GM12892 (cell line): ENCODE results near the gene LTV1.

Source experiments
- DNase-seq: peaks from one replicate; pipeline ENCODE4 v3.0.0; 2011; ENCODE audit not compliant: insufficient read length
- FAIRE-seq: peaks from 2 replicates; lab custom pipeline; 2011; peaks lifted over from hg19 to GRCh38; lab: Jason Lieb, UNC
- POLR2A ChIP-seq: IDR thresholded peaks from 2 replicates; pipeline ENCODE4 v1.6.1; 2011; ENCODE audit warnings: low read depth, low read length, control low read depth
- POLR2AphosphoS5 ChIP-seq: IDR thresholded peaks from 2 replicates; pipeline ENCODE4 v1.6.1; 2011; ENCODE audit warnings: low read depth, low read length, control low read depth
- TAF1 ChIP-seq: IDR thresholded peaks from 2 replicates; pipeline ENCODE4 v1.6.1; 2011; ENCODE audit warnings: low read depth, mild to moderate bottlenecking, control low read depth, low read length, borderline replicate concordance

Gene LTV1

DNA sequence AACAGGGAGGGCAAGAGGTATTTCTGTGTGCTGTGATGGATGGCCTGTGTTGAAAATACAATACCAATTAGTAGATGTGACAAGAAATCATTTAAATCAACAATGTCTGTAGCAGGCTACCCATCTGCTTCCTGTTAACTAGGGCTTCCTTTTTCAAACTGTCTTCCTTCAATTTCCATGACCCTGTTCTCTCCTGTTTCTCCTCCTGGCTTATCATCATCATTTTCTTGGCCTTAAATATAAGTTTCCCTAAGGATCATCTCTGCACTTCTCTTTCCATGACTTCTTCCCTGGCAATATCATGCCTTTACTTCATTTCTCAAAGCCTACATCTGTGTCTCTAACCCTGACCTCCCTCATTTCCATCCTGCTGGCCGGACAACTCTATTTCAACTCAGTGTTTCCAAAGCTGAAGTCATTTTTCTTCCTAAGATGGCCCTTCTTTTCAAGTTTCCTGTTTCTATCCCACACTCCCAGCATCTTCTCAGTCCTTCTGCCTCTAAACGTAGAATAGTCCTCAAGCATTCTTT, 39.3 kb downstream of the LTV1 start:
- DNase-seq = no peak

DNA sequence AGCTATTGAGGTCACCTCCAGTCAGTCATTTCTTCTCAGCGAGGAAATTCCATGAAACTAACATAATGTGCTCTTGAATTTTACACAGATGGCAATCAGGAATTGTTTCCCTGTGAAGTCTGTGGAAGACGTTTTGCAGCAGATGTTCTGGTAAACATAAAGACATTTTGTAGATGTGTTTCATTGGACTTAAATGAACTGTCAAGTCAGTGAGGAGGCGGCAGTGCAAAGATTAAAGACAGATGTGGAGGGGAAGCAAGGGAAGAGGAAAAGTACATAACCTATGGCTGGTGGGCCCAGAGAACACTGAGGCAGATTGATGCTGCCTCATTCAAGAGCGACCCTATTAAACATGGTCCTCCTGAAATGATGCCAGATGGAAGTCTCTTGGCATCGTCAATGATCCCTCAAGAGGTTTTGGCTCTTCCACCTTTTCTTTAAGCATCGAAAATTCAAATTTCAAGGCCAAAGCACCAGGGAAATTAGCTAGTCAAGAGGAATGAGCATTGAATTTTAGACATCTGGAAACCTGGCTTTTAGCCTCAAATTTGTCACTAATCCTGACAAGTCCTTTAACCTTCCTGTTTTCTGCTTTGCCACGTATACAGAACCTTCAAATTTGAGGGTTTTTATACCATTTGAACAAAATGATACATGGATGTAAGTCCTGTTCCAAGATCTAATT, 41.2 kb downstream of the LTV1 start:
- FAIRE-seq = no peak

More for the DNA sequence above, 39.3 kb downstream of the LTV1 start:
- TF ChIP-seq TAF1 (no peak), POLR2AphosphoS5 (no peak), POLR2A (no peak)
- FAIRE-seq = no peak

DNA sequence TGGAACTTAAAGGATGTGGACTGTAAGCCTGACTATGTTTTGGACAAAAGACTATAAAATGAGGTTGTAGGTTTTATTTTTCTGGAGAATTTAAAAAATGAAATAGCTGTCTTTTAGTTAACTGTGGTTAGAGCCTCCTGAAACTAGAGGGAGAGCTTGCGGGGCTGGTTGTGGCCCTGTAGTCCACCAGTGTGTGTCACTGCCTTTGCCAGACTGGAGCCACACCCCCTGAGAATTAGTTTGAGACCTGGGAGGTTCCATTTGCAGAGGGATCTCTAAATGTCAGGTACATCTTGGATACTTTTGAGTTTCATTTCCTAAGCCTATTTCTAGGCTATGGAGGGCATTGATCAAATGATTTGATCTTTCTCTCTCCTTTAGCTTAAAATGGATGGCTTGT, 42.0 kb downstream of the LTV1 start:
- FAIRE-seq (no peak), DNase-seq (no peak)
- TF ChIP-seq POLR2AphosphoS5 = no peak
- no peak for TF ChIP-seq POLR2A
- no peak for TF ChIP-seq TAF1

More for the DNA sequence above, 41.2 kb downstream of the LTV1 start:
- no peak for DNase-seq
- TF ChIP-seq POLR2A (no peak), TAF1 (no peak), POLR2AphosphoS5 (no peak)

DNA sequence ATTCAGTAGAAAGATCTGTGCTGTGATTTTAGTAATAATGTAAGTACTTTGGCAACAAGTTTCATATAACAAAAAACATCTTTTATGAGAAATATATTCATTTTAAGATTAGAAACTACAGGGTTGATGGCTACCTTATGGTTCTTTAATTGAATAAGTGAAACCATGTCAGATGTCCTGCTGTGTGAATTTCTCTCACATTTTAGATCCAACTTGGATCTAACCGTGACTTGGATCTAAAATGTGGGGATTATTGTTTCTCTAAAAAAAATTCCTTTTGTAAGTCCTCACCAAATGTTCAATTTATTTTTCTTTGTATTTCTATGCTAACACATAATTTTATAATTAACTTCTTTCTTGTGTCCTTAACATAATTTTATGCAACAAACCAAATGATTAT, 51.5 kb downstream of the LTV1 start:
- no peak for TF ChIP-seq POLR2AphosphoS5
- TF ChIP-seq POLR2A = no peak
- TF ChIP-seq TAF1 = no peak
- FAIRE-seq (no peak), DNase-seq (no peak)

DNA sequence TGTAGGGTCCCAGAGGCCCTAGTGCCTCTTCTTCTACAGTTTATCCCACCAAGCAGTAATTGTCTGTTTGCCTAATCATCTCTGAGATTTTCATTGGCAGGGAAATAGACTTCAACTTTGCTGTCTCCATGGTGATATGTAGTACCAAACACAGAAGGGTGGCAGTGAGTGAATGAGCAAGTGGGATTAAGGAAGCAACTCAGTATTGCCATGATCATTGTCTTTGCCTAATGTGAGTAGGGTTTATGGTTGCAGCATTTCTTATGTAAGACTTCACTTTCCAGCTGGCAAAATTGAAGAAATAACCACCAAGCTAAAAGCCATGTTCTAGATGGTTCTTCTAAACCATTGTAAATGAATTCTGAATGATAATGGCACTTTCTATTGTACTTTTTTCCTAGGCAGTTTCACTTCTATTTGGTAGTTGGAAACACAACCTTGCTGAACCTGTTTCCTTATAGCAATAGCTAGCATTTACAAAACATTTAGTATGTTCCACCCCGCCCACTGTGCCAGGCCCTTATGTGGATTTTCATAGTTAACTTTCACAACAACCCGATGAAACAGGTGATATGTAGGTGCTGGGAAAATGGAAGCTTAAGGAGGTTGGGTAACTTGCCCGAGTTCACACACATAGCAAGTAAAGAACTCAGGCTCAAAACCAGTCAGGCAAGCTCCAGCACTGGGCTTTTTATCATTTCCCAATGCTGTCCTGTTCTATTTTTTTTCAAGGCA, 53.2 kb downstream of the LTV1 start:
- no peak for TF ChIP-seq TAF1
- no peak for TF ChIP-seq POLR2A
- TF ChIP-seq POLR2AphosphoS5 = no peak
- FAIRE-seq (no peak), DNase-seq (no peak)

DNA sequence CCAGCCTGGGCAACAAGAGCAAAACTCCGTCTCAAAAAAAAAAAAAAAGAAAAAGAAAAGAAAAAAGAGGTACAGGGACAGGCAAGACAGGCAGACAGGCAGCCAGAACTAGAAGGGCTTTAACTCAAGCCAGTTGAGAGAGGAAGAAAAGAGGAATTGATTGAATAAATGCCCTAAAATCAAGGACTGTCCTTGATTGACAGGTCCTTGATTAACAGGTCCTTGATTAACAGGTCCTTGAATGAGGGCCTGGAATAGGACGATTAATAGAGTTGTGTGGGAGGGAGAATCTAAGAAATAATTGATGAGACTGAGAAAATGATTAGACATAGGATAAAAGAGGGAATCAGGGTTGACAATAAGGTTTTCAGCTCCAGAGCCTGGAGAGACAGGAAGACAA, 57.2 kb downstream of the LTV1 start:
- FAIRE-seq = no peak
- TF ChIP-seq POLR2AphosphoS5 (no peak), POLR2A (no peak), TAF1 (no peak)
- DNase-seq = no peak

DNA sequence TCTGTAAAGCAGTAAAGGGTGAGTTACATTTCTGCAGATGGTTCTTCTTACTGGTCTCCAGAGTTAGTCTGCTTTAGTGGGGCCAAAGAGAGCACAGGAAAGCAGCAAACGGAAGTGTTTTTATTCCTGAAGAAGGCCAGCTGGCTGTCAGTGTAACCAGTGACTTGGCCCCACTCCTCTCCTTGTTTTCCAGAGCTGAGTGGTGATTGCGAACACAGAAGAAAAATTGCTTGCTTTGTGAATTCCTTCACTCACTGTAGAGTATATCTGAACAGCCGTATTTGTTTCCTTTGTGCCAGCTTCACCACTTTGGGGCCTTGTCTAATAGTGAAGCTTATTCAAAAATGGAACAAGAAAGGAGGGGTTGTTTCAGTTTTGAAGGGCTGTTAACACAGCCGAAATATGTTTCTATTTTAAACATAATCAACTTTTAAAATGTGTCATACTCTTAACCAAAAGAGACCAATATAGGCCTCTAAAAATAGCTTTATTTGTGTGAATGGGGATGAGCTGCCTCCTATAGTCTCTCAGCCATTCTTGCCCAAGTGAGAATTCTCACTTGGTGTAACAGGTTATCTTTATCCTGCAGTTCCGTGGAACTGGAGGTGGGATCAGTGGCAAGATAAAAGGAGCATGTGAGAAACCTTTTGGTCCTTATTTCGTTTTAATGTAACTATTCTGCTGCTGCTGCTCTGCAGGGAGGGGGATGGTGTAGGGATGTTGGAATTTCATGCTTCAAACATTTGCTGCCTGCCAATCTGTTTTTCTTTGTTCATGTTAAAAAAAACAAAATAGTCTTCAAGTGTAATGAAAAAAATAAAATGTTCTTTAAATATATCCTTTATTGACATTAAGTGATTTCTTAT, 59.0 kb downstream of the LTV1 start:
- peak; percentile 81 for FAIRE-seq
- DNase-seq = peak; percentile 8
- TF ChIP-seq POLR2A (no peak), TAF1 (no peak), POLR2AphosphoS5 (no peak)

DNA sequence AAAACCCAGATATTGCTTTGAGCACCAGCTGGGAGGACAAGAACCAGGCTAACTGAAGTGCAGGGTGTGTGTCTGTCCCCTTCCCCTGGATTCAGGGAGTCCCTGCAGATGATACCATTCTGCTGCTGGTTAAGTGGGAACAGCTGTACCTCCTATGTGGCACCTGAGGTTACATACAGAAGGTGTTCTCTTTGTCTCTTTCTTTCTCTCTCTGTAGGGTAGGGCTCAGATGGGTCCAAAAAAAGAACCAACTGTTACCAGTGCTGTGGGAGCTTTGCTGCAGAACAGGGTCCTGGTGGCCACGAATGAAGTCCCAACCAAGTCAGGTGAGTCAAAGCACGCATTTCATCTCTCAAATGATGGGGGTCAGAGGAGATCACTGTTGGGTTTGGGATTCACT, 59.7 kb downstream of the LTV1 start:
- FAIRE-seq (peak; percentile 61), DNase-seq (no peak)
- no peak for TF ChIP-seq POLR2A
- TF ChIP-seq TAF1 = no peak
- no peak for TF ChIP-seq POLR2AphosphoS5

DNA sequence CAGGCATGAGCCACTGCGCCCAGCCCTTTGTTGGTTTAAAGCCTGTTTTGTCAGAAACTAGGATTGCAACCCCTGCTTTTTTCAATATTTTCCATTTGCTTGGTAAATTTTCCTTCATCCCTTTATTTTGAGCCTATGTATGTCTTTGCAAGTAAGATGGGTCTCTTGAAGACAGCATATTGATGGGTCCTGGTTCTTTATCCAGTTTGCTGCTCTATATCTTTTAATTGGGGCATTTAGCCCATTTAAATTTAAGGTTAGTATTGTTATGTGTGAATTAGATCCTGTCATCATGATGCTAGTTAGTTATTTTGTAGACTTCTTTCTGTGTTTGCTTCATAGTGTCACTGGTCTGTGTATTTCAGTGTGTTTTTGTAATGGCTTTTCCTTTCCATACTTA, 67.9 kb downstream of the LTV1 start:
- TF ChIP-seq POLR2AphosphoS5 (no peak), POLR2A (no peak), TAF1 (no peak)
- DNase-seq (no peak), FAIRE-seq (no peak)

DNA sequence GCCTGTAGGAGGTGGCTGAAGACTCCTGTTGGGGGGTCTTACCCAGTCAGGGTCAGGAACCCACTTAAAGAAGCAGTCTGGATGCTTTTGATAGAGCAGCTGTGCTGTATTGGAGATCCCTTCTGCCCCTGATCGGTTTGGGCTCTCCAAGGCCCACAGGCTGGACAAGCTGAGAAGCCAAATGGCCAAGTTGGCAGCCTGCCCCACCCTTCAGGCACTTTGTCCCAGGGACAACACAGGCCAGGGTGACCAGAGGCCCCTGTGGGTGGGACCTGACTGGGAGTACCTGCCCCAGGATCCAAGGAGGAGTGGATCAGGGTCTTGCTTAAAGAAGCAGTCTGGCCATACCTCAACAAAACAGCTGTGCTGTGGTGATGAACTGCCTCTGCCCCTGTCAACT, 69.5 kb downstream of the LTV1 start:
- TF ChIP-seq POLR2AphosphoS5 (no peak), POLR2A (no peak), TAF1 (no peak)
- no peak for DNase-seq
- no peak for FAIRE-seq
